ENCODE results near the gene MRPS5.

The MRPS5 gene

DNA sequence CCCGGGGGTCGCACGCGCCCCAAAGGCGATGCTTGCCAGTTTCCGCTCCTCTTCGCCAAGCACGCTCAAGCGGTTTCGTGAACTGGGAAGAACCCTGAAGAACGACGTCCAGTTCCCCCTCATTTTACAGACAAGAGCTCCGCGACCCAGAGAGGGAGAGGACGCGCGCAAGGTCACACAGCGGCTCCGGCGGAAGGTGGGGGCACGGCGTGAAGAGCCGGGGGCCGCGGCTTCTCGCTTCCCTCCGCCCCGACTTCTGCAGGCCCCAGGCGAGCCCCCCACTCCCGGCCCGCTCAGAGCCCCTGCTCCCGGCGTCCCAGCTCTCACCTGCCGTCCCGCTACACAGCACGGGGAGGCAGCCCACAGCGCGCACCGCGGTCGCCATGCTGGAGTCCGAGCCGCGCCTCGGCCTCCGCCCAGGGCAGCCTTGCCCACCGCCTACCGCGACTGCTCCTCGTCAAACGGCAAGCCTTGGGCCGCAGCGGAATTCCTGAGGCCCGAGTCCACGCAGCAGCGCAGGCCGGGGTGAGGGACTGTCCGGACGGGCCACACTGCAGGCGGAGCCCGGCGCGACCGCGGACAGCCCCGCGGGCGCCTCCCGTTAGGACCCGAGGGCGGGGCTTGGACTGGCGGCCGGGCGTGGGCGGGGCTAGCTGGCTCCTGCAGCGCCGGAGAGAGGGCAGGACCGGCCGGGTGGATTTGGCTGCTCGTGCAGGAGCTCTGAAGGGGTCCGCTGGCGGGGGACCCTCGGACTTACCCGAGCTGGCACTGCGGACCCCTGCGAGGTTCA lies at the start of gene MRPS5:
TSS of gene MRPS5 (minus strand) at position 402 of the 790 bp plus-strand sequence. CDS start at position 385, 17 bp downstream.
- Mint-ChIP-seq H3K27me3 (no peaks in the 10 kb centered on the region), H3K4me1 (peaks cover 36% of the 10 kb centered on the region), H3K4me3 (peak within 1 kb of the TSS; percentile 96), H3K27ac (peak within 1 kb of the TSS; percentile 91), H3K36me3 (peaks cover 10% of the 10 kb centered on the region), H3K9me3 (no peaks in the 10 kb centered on the region)
- DNase-seq (ENCODE audit: low spot score in 2 of 2) (peak; percentile 85 to 98), ATAC-seq (ENCODE audit: low read depth) (peak; percentile 90)

- peak; percentile 2 for ATAC-seq (ENCODE audit: low read depth)
- H3K4me3 Mint-ChIP-seq = peak overlapping the region; percentile 100
- peak overlapping the region; percentile 99 for H3K27ac Mint-ChIP-seq
- H3K27me3 Mint-ChIP-seq = no peaks in the 10 kb centered on the region
- H3K4me1 Mint-ChIP-seq = peaks cover 22% of the 10 kb centered on the region
- H3K9me3 Mint-ChIP-seq = peaks cover 7% of the 10 kb centered on the region
- DNase-seq (ENCODE audit: low spot score in 2 of 2) = no peak
- H3K36me3 Mint-ChIP-seq = peaks cover 6% of the 10 kb centered on the region
Observed at GRCh38 chr2:95166065-95166763, 44.6 kb upstream of the MRPS5 start.

GRCh38 chr2:95165371-95166064 lies 43.9 kb upstream of the MRPS5 start, which contains the start of gene ZNF2:
ZNF2 (plus strand) TSS chr2:95165809; CDS start chr2:95176227, 10,418 bp downstream.
- DNase-seq (ENCODE audit: low spot score in 2 of 2) = peak; percentile 89 to 91
- Mint-ChIP-seq H3K27me3 (no peaks in the 10 kb centered on the region), H3K4me3 (peak within 1 kb of the TSS; percentile 100), H3K36me3 (peaks cover 6% of the 10 kb centered on the region), H3K9me3 (peaks cover 7% of the 10 kb centered on the region), H3K4me1 (peaks cover 22% of the 10 kb centered on the region), H3K27ac (peak within 1 kb of the TSS; percentile 99)
- ATAC-seq (ENCODE audit: low read depth) = peak; percentile 95

DNA sequence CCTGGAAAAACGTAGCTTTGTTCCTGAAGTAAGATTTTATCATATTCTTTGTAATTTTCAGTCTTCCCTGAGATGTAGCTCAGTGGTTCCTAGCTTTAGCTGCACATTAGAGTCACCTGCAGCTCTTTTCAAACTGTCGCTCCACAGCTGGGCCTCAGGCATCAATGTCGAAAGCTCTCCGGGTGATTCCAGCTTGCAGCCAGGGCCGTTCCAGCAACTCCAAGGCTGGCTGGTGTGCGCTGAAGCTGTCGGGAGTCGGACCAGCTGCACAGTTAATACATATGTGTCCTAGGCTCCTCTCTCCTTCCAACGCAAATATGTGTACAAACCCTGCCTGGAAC lies 43.4 kb upstream of the MRPS5 start:
- peak overlapping the region; percentile 100 for H3K4me3 Mint-ChIP-seq
- peak overlapping the region; percentile 99 for H3K27ac Mint-ChIP-seq
- ATAC-seq (ENCODE audit: low read depth) (peak; percentile 4), DNase-seq (ENCODE audit: low spot score in 2 of 2) (no peak)
- peaks cover 7% of the 10 kb centered on the region for H3K9me3 Mint-ChIP-seq
- peaks cover 25% of the 10 kb centered on the region for H3K4me1 Mint-ChIP-seq
- no peaks in the 10 kb centered on the region for H3K27me3 Mint-ChIP-seq
- H3K36me3 Mint-ChIP-seq = peaks cover 6% of the 10 kb centered on the region

DNA sequence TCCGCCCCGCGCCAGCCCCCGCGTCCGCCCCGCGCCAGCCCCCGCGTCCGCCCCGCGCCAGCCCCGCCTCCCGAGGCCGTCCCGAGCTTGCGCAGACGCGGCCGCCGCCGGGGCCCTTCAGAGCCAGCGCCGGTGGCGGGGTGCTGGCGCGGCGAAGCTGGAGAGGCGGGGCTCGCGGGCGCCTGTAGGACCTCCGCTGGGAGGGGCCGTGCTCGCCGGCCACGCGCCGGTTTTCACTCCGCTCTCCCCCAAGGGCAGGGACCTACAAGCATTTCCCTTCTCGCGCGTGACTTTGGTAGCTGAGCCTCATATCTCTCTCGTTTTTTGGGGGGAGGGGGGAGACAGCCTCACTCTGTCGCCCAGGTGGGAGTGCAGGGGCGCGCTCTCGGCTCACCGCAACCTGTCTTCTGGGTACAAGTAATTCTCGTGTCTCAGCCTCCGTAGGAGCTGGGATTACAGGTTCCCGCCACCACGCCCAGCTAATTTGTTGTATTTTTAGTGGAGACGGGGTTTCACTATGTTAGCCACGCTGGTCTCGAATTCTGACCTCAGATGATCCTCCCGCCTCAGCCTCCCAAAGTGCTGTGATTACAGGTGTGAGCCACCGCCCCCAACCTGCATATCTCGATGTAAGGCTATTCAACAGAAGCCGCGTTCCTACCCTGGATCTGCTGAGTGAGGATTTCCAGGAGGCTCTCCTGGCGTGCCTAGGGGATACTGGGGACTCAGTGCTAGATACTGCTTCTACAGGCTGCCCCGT lies 38.3 kb upstream of the MRPS5 start, which contains the start of gene ZNF514:
TSS of gene ZNF514 (minus strand) at position 159 of the 760 bp plus-strand sequence. CDS start 6,595 bp downstream, outside the sequence.
- Mint-ChIP-seq H3K36me3 (peaks cover 17% of the 10 kb centered on the region), H3K4me3 (peak within 1 kb of the TSS; percentile 90), H3K9me3 (peaks cover 6% of the 10 kb centered on the region), H3K4me1 (peaks cover 11% of the 10 kb centered on the region), H3K27ac (peak within 1 kb of the TSS; percentile 56), H3K27me3 (no peaks in the 10 kb centered on the region)
- ATAC-seq (ENCODE audit: low read depth) (peak; percentile 92), DNase-seq (ENCODE audit: low spot score in 2 of 2) (peak; percentile 63 to 69)

DNA sequence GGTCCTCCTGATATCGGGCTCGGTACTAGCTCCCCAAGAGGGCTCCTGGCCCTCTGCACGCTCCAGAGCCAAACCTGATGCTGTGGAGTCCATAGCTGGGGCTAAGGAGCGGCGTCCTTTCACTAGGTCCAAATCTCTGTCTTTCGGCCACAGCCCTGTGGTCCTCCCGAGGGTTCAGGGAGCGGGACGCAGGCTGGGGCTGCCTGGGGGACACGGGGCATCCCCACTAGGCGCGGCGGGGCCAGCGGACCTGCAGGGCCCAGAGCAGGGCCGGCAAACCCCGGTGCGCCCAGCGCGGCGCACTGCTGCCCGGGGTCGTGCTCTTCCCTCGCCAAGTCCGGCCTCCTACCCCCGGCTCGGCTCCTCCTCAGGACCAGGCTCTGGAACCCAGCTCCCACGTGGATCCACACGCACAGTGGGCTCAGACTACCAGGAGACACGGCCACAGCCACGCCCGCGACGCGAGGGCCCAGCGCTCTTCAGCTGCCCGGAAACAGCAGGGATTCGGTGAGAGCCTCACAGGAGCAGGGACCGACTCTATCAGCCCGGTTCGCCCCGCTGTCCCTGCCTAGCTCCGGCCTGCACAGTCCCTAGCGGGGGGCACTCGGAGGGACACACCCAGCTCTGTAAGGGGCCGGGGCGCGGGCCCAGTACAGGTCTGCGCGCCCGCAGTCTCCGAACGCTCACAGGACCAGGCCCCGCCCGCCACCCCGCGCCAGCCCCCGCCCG lies 37.4 kb upstream of the MRPS5 start:
- Mint-ChIP-seq H3K27me3 (no peaks in the 10 kb centered on the region), H3K4me1 (peaks cover 8% of the 10 kb centered on the region), H3K27ac (no peak overlapping the region), H3K4me3 (peak overlapping the region; percentile 84), H3K9me3 (peaks cover 5% of the 10 kb centered on the region), H3K36me3 (peaks cover 25% of the 10 kb centered on the region)
- peak; percentile 54 for ATAC-seq (ENCODE audit: low read depth)
- DNase-seq (ENCODE audit: low spot score in 2 of 2) = peak; percentile 5 to 32

DNA sequence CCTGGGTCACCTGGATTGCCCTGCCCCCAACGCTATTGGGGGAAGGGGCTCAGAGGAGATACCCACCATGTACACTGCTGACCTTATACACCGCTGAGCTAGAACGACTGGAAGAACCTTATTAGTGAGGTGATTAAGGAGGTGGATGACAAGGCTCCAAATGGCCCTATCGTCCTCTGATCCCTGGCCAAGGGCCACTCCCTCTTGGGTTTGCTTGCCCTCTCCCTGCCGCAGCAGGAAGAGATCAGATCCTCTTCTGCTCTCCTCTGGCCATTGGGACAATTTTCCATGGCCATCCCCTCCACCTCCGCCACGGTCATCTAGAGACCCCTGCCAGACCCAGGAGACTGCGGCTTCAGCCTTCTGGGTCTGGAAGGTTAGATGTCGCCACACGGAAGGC lies 36.8 kb upstream of the MRPS5 start:
- H3K4me3 Mint-ChIP-seq = peak overlapping the region; percentile 84
- peaks cover 30% of the 10 kb centered on the region for H3K36me3 Mint-ChIP-seq
- ATAC-seq (ENCODE audit: low read depth) (no peak), DNase-seq (ENCODE audit: low spot score in 2 of 2) (no peak)
- no peaks in the 10 kb centered on the region for H3K27me3 Mint-ChIP-seq
- peaks cover 5% of the 10 kb centered on the region for H3K9me3 Mint-ChIP-seq
- H3K4me1 Mint-ChIP-seq = peaks cover 8% of the 10 kb centered on the region
- H3K27ac Mint-ChIP-seq = no peak overlapping the region

DNA sequence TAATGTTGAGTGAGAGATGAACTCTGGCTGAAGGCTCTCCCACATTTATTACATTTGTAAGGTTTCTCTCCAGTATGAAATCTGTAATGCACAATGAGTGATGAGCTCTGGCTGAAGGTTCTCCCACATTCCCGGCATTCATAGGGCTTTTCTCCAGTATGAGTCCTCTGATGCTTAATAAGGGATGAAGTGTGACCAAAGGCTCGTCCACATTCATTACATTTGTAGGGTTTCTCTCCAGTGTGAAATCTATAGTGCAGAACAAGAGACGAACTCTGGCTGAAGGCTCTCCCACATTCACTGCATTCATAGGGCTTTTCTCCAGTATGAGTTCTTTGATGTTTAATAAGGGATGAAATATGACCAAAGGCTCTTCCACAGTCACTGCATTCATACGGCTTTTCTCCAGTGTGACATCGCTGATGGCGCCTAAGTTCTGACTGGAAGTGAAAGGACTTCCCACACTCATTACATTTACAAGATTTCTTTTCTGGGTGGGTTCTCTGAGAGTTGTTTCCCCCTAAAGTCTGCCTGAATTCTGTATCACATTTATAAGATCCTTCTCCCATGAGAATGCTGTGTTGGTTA lies 27.9 kb upstream of the MRPS5 start:
- Mint-ChIP-seq H3K4me1 (no peaks in the 10 kb centered on the region), H3K36me3 (peaks cover 61% of the 10 kb centered on the region), H3K27me3 (no peaks in the 10 kb centered on the region), H3K27ac (no peak overlapping the region), H3K9me3 (peaks cover 28% of the 10 kb centered on the region), H3K4me3 (no peak overlapping the region)
- no peak for ATAC-seq (ENCODE audit: low read depth)
- DNase-seq (ENCODE audit: low spot score in 2 of 2) = no peak

GRCh38 chr2:95143838-95144237 lies 22.2 kb upstream of the MRPS5 start:
- peaks cover 30% of the 10 kb centered on the region for H3K36me3 Mint-ChIP-seq
- no peak for ATAC-seq (ENCODE audit: low read depth)
- no peak overlapping the region for H3K27ac Mint-ChIP-seq
- peaks cover 18% of the 10 kb centered on the region for H3K9me3 Mint-ChIP-seq
- no peak overlapping the region for H3K4me3 Mint-ChIP-seq
- H3K27me3 Mint-ChIP-seq = no peaks in the 10 kb centered on the region
- no peaks in the 10 kb centered on the region for H3K4me1 Mint-ChIP-seq
- DNase-seq (ENCODE audit: low spot score in 2 of 2) = no peak

DNA sequence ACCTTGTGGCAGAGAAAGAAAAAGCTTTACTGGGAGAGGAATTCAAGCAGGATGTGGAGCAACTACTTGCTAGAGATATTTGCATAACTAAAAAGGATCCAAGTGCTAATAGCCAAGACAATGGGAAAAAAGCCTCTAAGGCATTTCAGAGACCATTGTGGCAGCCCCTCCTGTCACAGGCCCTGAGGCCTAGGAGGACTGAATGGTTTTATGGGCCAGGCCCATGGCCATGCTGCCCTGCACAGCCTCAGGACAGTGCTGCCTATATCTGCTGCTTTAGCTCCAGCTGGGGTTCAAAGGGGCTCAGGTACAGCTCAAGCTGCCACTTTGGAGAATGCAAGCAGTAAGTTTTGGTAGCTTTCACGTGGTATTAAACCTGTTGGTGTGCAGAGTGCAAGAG lies 17.1 kb upstream of the MRPS5 start:
- DNase-seq (ENCODE audit: low spot score in 2 of 2) (no peak), ATAC-seq (ENCODE audit: low read depth) (no peak)
- H3K4me3 Mint-ChIP-seq = no peak overlapping the region
- H3K36me3 Mint-ChIP-seq = peaks cover 22% of the 10 kb centered on the region
- H3K4me1 Mint-ChIP-seq = no peaks in the 10 kb centered on the region
- peaks cover 20% of the 10 kb centered on the region for H3K9me3 Mint-ChIP-seq
- H3K27me3 Mint-ChIP-seq = no peaks in the 10 kb centered on the region
- no peak overlapping the region for H3K27ac Mint-ChIP-seq

DNA sequence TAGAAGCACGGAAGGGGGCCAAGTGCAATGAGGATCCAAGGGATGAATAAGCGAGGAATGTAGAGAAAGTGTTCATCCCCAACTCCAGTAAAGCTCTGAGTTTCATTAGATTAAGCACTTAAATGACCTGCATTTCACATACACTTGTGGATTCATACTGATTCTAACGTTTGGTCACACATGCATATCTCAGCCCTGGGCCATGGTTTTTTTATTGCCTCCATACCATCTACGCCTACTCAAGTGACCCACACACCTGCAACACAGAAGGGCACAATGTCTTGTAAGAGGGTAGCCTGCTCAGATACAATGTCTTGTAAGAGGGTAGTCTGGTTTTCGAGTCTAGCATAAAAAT lies 566 bp upstream of the MRPS5 start:
- DNase-seq (ENCODE audit: low spot score in 2 of 2) = no peak
- Mint-ChIP-seq H3K27ac (peak overlapping the region; percentile 91), H3K36me3 (peaks cover 9% of the 10 kb centered on the region), H3K9me3 (no peaks in the 10 kb centered on the region), H3K4me1 (peaks cover 34% of the 10 kb centered on the region), H3K4me3 (peak overlapping the region; percentile 96), H3K27me3 (no peaks in the 10 kb centered on the region)
- no peak for ATAC-seq (ENCODE audit: low read depth)

DNA sequence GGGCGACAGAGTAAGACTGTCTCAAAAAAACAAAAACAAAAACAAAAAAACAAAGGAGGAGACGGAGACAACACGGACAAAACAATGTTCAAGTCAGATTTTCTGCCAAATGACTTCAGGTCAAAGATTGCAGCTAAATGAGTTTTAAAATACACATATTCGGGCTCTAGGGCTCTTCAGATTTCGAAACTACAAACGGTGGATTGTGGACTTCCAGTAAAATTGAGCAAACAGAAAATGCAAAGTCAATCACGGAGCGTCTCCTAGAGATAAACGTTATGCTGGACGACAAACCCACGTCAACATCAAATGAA lies 558 bp downstream of the MRPS5 start:
- H3K27me3 Mint-ChIP-seq = no peaks in the 10 kb centered on the region
- H3K9me3 Mint-ChIP-seq = no peaks in the 10 kb centered on the region
- peak overlapping the region; percentile 91 for H3K27ac Mint-ChIP-seq
- peaks cover 10% of the 10 kb centered on the region for H3K36me3 Mint-ChIP-seq
- peak overlapping the region; percentile 96 for H3K4me3 Mint-ChIP-seq
- no peak for ATAC-seq (ENCODE audit: low read depth)
- no peak for DNase-seq (ENCODE audit: low spot score in 2 of 2)
- peaks cover 36% of the 10 kb centered on the region for H3K4me1 Mint-ChIP-seq

- H3K4me3 Mint-ChIP-seq = no peak overlapping the region
- no peak overlapping the region for H3K27ac Mint-ChIP-seq
Observed at GRCh38 chr2:95115418-95115817, 6.2 kb downstream of the MRPS5 start.

More at GRCh38 chr2:95115418-95115817, 6.2 kb downstream of the MRPS5 start:
- DNase-seq (ENCODE audit: low spot score in 2 of 2) (peak; percentile 33 to 38), ATAC-seq (ENCODE audit: low read depth) (peak; percentile 88)
- Mint-ChIP-seq H3K4me1 (peaks cover 25% of the 10 kb centered on the region), H3K27me3 (no peaks in the 10 kb centered on the region), H3K36me3 (peaks cover 20% of the 10 kb centered on the region), H3K9me3 (no peaks in the 10 kb centered on the region)
